ENCODE data around the gene SIVA1. TPM values are rescaled to one million over a fixed set of nuclear protein-coding genes. Genes with fewer than 3 reads are reported as not detected.

The SIVA1 gene
- total RNA-seq, 2 donors from 2014 or later, result 218 to 320 TPM

DNA sequence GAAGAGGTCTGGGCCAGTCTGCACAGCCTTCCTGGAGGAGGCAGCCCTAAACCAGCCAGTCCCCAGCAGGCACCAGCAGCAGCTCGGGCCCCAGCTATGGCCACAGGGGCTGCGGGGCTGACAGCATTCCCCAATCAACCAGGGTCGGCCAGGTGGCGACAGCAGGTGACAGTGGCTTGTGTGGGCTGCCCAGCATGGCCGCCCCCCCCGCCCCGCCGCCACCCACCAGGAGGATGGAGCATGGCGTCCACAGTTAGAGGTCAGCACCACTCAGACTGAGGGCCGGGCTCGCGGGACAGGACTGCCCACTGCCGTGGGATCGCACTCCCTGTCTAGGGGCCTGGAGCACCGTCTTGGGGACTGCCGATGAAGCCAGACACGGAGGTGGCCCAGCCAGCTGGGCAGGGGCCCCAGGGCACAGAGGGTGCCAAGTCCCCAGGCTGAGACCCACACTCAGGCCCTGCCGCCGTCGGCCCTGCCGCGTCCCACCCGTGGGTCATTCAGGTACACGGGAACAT, 27.6 kb downstream of the SIVA1 start:
- Histone ChIP-seq H3K27me3 (replicated peaks; ENCODE audit: insufficient read depth) (no peaks in the 10 kb centered on the region), H3K36me3 (peaks cover 16% of the 10 kb centered on the region), H3K4me3 (no peak overlapping the region), H3K9me3 (no peaks in the 10 kb centered on the region), H3K27ac (no peak overlapping the region), H3K4me1 (ENCODE audit: control insufficient read depth in 1 of 2, low read depth in 2 of 2) (peaks cover 0 to 13% of the 10 kb centered on the region in 2 donors)
- TF ChIP-seq, protein P1, sequence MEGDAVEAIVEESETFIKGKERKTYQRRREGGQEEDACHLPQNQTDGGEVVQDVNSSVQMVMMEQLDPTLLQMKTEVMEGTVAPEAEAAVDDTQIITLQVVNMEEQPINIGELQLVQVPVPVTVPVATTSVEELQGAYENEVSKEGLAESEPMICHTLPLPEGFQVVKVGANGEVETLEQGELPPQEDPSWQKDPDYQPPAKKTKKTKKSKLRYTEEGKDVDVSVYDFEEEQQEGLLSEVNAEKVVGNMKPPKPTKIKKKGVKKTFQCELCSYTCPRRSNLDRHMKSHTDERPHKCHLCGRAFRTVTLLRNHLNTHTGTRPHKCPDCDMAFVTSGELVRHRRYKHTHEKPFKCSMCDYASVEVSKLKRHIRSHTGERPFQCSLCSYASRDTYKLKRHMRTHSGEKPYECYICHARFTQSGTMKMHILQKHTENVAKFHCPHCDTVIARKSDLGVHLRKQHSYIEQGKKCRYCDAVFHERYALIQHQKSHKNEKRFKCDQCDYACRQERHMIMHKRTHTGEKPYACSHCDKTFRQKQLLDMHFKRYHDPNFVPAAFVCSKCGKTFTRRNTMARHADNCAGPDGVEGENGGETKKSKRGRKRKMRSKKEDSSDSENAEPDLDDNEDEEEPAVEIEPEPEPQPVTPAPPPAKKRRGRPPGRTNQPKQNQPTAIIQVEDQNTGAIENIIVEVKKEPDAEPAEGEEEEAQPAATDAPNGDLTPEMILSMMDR (IDR thresholded peaks at IDR 0.05), result no peak
- ATAC-seq (ENCODE audit: insufficient number of reproducible peaks, low FRiP score, low read depth) (no peak), DNase-seq (ENCODE audit: low spot score) (no peak)

DNA sequence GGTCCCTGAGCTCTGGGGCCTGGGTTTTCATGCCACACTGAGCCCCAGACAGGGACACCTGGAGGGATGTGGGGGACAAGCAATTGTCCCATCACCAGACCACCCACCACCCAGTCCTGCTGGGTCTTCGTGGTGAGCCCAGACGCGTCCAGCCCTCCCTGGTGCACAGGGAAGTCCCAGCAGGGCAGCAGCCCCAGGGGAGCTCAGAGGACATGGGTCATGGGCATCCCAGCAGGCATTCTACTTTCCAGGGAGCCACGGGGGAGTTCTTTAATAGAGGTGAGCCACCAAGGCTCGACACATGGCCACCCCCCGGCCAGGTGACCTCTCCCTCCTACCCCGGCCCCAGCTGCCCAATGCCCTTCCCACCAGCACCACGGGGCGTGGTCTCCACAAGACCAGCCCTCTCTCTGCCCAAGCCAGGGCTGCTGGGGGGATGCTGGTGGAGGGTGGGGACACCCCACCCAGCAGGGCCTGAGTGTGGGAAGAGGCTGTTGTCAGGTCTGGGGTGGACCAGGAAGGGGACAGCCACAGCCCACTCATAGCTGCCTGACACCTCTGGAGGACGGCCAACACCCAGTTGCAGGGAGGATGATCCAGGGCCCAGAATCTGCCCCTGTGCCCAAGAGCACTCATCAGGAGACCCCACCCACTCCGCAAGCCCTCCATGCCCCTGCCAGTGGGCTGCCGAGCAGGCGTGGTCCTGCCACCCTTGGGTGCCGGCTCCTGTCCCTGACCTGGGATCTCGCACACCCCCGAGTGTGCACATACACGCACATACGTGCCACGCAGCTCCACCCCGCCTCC, 28.5 kb downstream of the SIVA1 start:
- DNase-seq (ENCODE audit: low spot score), result no peak
- ATAC-seq (ENCODE audit: insufficient number of reproducible peaks, low FRiP score, low read depth), result no peak
- peaks cover 6 to 22% of the 10 kb centered on the region in 2 donors for H3K4me1 ChIP-seq (ENCODE audit: control insufficient read depth in 1 of 2, low read depth in 2 of 2)
- H3K36me3 ChIP-seq, result peaks cover 8% of the 10 kb centered on the region
- H3K4me3 ChIP-seq, result no peak overlapping the region
- TF ChIP-seq, protein P1 (IDR thresholded peaks at IDR 0.05), result no peak
- H3K27me3 ChIP-seq (replicated peaks; ENCODE audit: insufficient read depth), result no peaks in the 10 kb centered on the region
- no peaks in the 10 kb centered on the region for H3K9me3 ChIP-seq
- H3K27ac ChIP-seq, result no peak overlapping the region

DNA sequence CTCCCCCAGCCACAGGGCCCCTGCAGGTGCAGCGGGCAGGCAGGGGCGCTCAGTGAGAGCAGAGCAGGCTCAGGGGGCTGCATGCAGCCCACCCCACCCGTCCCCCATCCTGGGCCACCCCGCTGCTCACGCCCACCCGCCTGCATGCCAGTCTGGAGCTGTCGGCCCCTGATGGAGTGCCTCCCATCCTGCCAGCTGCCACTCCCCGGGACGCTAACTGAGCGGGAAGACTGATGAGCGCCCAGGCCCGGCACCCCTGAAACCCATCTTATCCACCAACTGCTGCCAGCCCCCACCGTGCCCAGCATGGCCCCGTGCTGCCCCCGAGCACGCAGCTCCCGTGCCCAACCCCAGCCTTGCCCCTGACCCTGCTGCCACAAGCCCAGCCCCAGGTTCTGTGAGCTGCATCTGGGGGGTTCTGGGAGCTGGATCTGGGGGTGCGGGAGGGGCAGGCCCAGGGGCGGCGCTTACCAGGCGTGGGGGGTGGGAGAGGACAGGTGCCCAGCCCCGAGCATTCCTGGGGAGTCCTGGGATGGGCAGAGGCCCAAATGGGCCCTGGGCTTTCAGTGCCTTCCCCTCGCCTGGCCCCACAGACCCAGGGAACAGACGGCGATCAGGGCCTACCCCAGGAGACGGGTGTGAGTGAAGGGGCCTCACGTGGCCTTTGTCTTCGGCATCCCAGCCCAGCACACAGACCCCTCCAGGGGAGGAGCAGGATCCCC, 29.3 kb downstream of the SIVA1 start:
- H3K4me3 ChIP-seq, result no peak overlapping the region
- H3K4me1 ChIP-seq (ENCODE audit: control insufficient read depth in 1 of 2, low read depth in 2 of 2), result peaks cover 14 to 30% of the 10 kb centered on the region in 2 donors

DNA sequence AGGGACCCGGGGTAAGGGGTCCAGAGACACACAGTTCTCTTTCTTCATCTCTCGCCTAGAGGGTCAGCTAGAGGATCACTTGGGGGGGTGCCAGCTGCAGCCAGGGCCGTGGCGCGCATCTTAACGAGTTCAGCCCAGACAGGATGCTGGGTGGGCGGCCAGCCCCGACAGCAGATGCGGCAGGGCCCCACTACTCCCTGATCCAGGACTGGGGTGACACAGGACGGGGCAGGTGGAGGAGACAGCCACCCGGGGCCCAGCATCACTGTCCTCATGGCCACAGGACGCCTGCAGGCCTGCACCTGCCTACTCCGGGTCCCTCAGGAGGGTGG, 29.8 kb downstream of the SIVA1 start:
- H3K27ac ChIP-seq, result no peak overlapping the region
- ATAC-seq (ENCODE audit: insufficient number of reproducible peaks, low FRiP score, low read depth), result no peak
- H3K9me3 ChIP-seq, result no peaks in the 10 kb centered on the region
- TF ChIP-seq, protein P1 (IDR thresholded peaks at IDR 0.05), result no peak
- no peak for DNase-seq (ENCODE audit: low spot score)
- peaks cover 8% of the 10 kb centered on the region for H3K36me3 ChIP-seq
- no peaks in the 10 kb centered on the region for H3K27me3 ChIP-seq (replicated peaks; ENCODE audit: insufficient read depth)
- H3K4me1 ChIP-seq (ENCODE audit: control insufficient read depth in 1 of 2, low read depth in 2 of 2), result peaks cover 19 to 35% of the 10 kb centered on the region in 2 donors
- H3K4me3 ChIP-seq, result no peak overlapping the region

More for the DNA sequence above, 29.3 kb downstream of the SIVA1 start:
- no peaks in the 10 kb centered on the region for H3K27me3 ChIP-seq (replicated peaks; ENCODE audit: insufficient read depth)
- ATAC-seq (ENCODE audit: insufficient number of reproducible peaks, low FRiP score, low read depth) (no peak), DNase-seq (ENCODE audit: low spot score) (no peak)
- no peaks in the 10 kb centered on the region for H3K9me3 ChIP-seq
- TF ChIP-seq, protein P1 (IDR thresholded peaks at IDR 0.05), result no peak
- no peak overlapping the region for H3K27ac ChIP-seq
- H3K36me3 ChIP-seq, result peaks cover 8% of the 10 kb centered on the region
